Astrocyte (in vitro differentiated cells and primary cell): Measurements from ENCODE around the gene PPP4R4.

Source experiments
- EZH2 ChIP-seq: IDR thresholded peaks from 2 replicates; pipeline ENCODE4 v1.6.1; 2012; ENCODE audit warnings: mild to moderate bottlenecking, low read length, inconsistent platforms; ENCODE audit not compliant: insufficient read depth
- TF ChIP-seq, protein P1 (sequence below): IDR thresholded peaks from 2 replicates; pipeline ENCODE4 v1.5.1; 2011; ENCODE audit warnings: low read depth, mild to moderate bottlenecking, inconsistent platforms, low read length, moderate library complexity; ENCODE audit not compliant: insufficient read depth

GRCh38 chr14:94126800-94127199, 47.3 kb upstream of the PPP4R4 start:
- TF ChIP-seq, protein P1, sequence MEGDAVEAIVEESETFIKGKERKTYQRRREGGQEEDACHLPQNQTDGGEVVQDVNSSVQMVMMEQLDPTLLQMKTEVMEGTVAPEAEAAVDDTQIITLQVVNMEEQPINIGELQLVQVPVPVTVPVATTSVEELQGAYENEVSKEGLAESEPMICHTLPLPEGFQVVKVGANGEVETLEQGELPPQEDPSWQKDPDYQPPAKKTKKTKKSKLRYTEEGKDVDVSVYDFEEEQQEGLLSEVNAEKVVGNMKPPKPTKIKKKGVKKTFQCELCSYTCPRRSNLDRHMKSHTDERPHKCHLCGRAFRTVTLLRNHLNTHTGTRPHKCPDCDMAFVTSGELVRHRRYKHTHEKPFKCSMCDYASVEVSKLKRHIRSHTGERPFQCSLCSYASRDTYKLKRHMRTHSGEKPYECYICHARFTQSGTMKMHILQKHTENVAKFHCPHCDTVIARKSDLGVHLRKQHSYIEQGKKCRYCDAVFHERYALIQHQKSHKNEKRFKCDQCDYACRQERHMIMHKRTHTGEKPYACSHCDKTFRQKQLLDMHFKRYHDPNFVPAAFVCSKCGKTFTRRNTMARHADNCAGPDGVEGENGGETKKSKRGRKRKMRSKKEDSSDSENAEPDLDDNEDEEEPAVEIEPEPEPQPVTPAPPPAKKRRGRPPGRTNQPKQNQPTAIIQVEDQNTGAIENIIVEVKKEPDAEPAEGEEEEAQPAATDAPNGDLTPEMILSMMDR: no peak
- TF ChIP-seq EZH2: no peak
